PC-9 (cell line): Measurements from ENCODE around the gene TF. TPM values are rescaled to one million over a fixed set of nuclear protein-coding genes. Genes with fewer than 3 reads are reported as not detected.

Experiments used
- BruUV-seq: library from RNA; stranded (reverse); fragments of 400-500 nt; replicated peaks from 2 replicates; lab custom pipeline; 2021; lab: Mats Ljungman, UMichigan
- CTCF ChIA-PET: fragments of 300-600 bp; sonication (Branson Sonifier 250); formaldehyde crosslinking; loops from one replicate; lab custom pipeline; 2022; ENCODE audit warnings: antibody characterized with exemption; lab: Charles Lee
- POLR2A ChIA-PET: fragments of 300-600 bp; sonication (Branson Sonifier 250); formaldehyde crosslinking; loops from one replicate; lab custom pipeline; 2022; ENCODE audit warnings: antibody characterized with exemption; ENCODE audit not compliant: unreplicated experiment; lab: Charles Lee
- DNase-seq, 2 experiments: peaks; one replicate each; pipeline versions ENCODE4 v3.0.0 to v3.0.0-alpha.2; 2015 to 2022; ENCODE audit warnings: mixed read lengths in 1 of 2
- H2AFZ ChIP-seq: fragments of 200-600 bp; sonication (generic); 2 replicates; pipeline ENCODE4 v1.8.1; 2017; ENCODE audit warnings: antibody characterized with exemption
- H3F3A ChIP-seq: fragments of 200-600 bp; sonication (generic); 2 replicates; pipeline ENCODE4 v1.8.1; 2017; ENCODE audit warnings: antibody characterized with exemption, mild to moderate bottlenecking, low read depth; ENCODE audit not compliant: insufficient read depth
- H3K27ac ChIP-seq: fragments of 200-600 bp; sonication (generic); 2 replicates; pipeline ENCODE4 v1.6.1; 2016; ENCODE audit warnings: mixed run types
- H3K27me3 ChIP-seq: fragments of 200-600 bp; sonication (generic); 2 replicates; pipeline ENCODE4 v1.6.1; 2016; ENCODE audit warnings: low read depth, mixed run types; ENCODE audit not compliant: insufficient read depth
- H3K36me3 ChIP-seq: fragments of 200-600 bp; sonication (generic); 2 replicates; pipeline ENCODE4 v1.6.1; 2016; ENCODE audit warnings: low read depth, mixed run types
- H3K4me1 ChIP-seq: fragments of 200-600 bp; sonication (generic); replicated peaks from 2 replicates; pipeline ENCODE4 v1.6.1; 2016; ENCODE audit warnings: mixed run types; ENCODE audit not compliant: insufficient read depth
- H3K4me2 ChIP-seq: fragments of 200-600 bp; sonication (generic); 2 replicates; pipeline ENCODE4 v1.6.1; 2017; ENCODE audit warnings: mixed run types
- H3K4me3 ChIP-seq: fragments of 200-600 bp; sonication (generic); 2 replicates; pipeline ENCODE4 v1.6.1; 2016; ENCODE audit warnings: mixed run types
- H3K79me2 ChIP-seq: fragments of 200-600 bp; sonication (generic); 2 replicates; pipeline ENCODE4 v1.6.1; 2017; ENCODE audit warnings: low read depth, mixed run types
- H3K9me2 ChIP-seq: fragments of 200-600 bp; sonication (generic); 2 replicates; pipeline ENCODE4 v1.8.1; 2017; ENCODE audit warnings: mild to moderate bottlenecking; ENCODE audit not compliant: insufficient read depth
- H3K9me3 ChIP-seq: fragments of 200-600 bp; sonication (generic); 2 replicates; pipeline ENCODE4 v1.8.1; 2016; ENCODE audit warnings: low read depth; ENCODE audit not compliant: insufficient read depth
- H4K20me1 ChIP-seq: fragments of 200-600 bp; sonication (generic); 2 replicates; pipeline ENCODE4 v1.8.1; 2017; ENCODE audit not compliant: insufficient read depth
- CTCF ChIP-seq: fragments of 200-600 bp; sonication (generic); conservative IDR thresholded peaks from 2 replicates; pipeline ENCODE4 v1.6.1; 2017; ENCODE audit warnings: mixed run types, antibody characterized with exemption, mild to moderate bottlenecking, moderate library complexity
- EZH2 ChIP-seq: fragments of 200-600 bp; sonication (generic); IDR thresholded peaks from 2 replicates; pipeline ENCODE4 v1.8.0; 2017; ENCODE audit warnings: antibody characterized with exemption, low read depth
- intact Hi-C: fragments of 100-400 bp; cut with micrococcal nuclease; formaldehyde crosslinking; loops from one replicate; pipeline ENCODE4 v1.10.0; 2022; ENCODE audit not compliant: unreplicated experiment
- total RNA-seq: library from RNA; stranded (reverse); gene quantifications from 2 replicates; pipeline ENCODE4 v1.2.3, GENCODE V29; 2021

Gene TF
- total RNA-seq, 1 experiment from 2014 or later, result 0.24 TPM

- TF ChIP-seq CTCF (no peak), EZH2 (no peak)
- no TSS peak for BruUV-seq
These were observed 16.3 kb downstream of the TF start for GRCh38 chr3:133762539-133762938.

GRCh38 chr3:133763797-133764683, 17.8 kb downstream of the TF start:
- BruUV-seq, result no TSS peak
- ChIA-PET CTCF (no interaction called here), POLR2A (no interaction called here)

More at GRCh38 chr3:133762539-133762938, 16.3 kb downstream of the TF start:
- H3K9me3 ChIP-seq, result no peaks in the 10 kb centered on the region
- peaks cover 20% of the 10 kb centered on the region for H3K27me3 ChIP-seq
- CTCF ChIA-PET, result no interaction called here
- no peak overlapping the region for H3K4me3 ChIP-seq
- H4K20me1 ChIP-seq, result no peaks in the 10 kb centered on the region
- no peak overlapping the region for H3K4me2 ChIP-seq
- H2AFZ ChIP-seq, result no peak overlapping the region
- intact Hi-C loops, result no loop called here
- no peaks in the 10 kb centered on the region for H3K9me2 ChIP-seq
- H3K79me2 ChIP-seq, result no peaks in the 10 kb centered on the region
- no peaks in the 10 kb centered on the region for H3F3A ChIP-seq
- no peaks in the 10 kb centered on the region for H3K36me3 ChIP-seq
- POLR2A ChIA-PET, result no interaction called here
- no peak overlapping the region for H3K27ac ChIP-seq
- H3K4me1 ChIP-seq, result no peaks in the 10 kb centered on the region
- no peak for DNase-seq

GRCh38 chr3:133765256-133765655, 19.1 kb downstream of the TF start:
- Histone ChIP-seq H3K9me3 (no peaks in the 10 kb centered on the region), H2AFZ (no peak overlapping the region), H3K4me3 (no peak overlapping the region), H3K4me2 (no peak overlapping the region), H3K36me3 (no peaks in the 10 kb centered on the region), H3K27ac (no peak overlapping the region), H3K9me2 (no peaks in the 10 kb centered on the region), H4K20me1 (no peaks in the 10 kb centered on the region), H3K4me1 (no peaks in the 10 kb centered on the region), H3K27me3 (peaks cover 10% of the 10 kb centered on the region; the same call in 1 of the 2 replicates), H3K79me2 (no peaks in the 10 kb centered on the region), H3F3A (no peaks in the 10 kb centered on the region)
- intact Hi-C loops, result no loop called here
- CTCF ChIA-PET, result no interaction called here
- TF ChIP-seq CTCF, result no peak
- no peak for TF ChIP-seq EZH2
- POLR2A ChIA-PET, result no interaction called here
- BruUV-seq, result no TSS peak
- DNase-seq, result no peak

More at GRCh38 chr3:133763797-133764683, 17.8 kb downstream of the TF start:
- TF ChIP-seq CTCF (no peak), EZH2 (no peak)
- H4K20me1 ChIP-seq, result no peaks in the 10 kb centered on the region
- no peak overlapping the region for H2AFZ ChIP-seq
- no peaks in the 10 kb centered on the region for H3K9me3 ChIP-seq
- H3F3A ChIP-seq, result no peaks in the 10 kb centered on the region
- DNase-seq, result no peak
- H3K27ac ChIP-seq, result no peak overlapping the region
- H3K4me3 ChIP-seq, result no peak overlapping the region
- H3K27me3 ChIP-seq, result peaks cover 11% of the 10 kb centered on the region; the same call in 1 of the 2 replicates
- no peaks in the 10 kb centered on the region for H3K9me2 ChIP-seq
- H3K36me3 ChIP-seq, result no peaks in the 10 kb centered on the region
- H3K79me2 ChIP-seq, result no peaks in the 10 kb centered on the region
- H3K4me2 ChIP-seq, result no peak overlapping the region
- no peaks in the 10 kb centered on the region for H3K4me1 ChIP-seq
- intact Hi-C loops, result no loop called here
